ENCODE results near the gene RFLNA. TPM values are rescaled to one million over a fixed set of nuclear protein-coding genes. Genes with fewer than 3 reads are reported as not detected.

RFLNA gene
- total and polyA plus RNA-seq, 12 donors: 0.13 to 0.49 (median 0.25) TPM; not detected in 6

DNA sequence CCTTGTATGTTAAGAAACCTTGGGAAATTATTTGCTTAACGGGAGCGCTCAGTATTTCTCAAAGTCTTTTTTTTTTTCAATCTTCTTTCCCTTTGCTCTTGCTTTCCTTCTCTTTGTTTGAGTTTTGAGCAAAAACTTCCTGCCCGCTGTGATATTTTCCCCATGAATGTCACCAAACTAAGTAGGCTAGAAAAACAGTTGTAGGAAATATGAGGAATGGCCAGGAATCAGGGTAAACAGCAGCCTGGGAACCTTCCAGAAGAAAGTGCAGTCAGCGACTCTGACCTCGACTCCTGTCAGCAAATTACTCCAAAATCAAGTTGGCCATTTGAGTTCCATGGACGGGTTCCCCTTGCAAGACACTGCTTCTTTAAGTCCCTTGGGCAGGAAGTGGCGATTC lies 11.6 kb upstream of the RFLNA start:
- Histone ChIP-seq H3K27me3 (peaks cover 0 to 49% (median 19%) of the 10 kb centered on the region in 7 donors), H3K4me1 (peaks cover 0 to 21% (median 0%) of the 10 kb centered on the region in 9 donors), H3K27ac (no peak overlapping the region), H3K36me3 (no peaks in the 10 kb centered on the region), H3K4me3 (no peak overlapping the region), H3K9me3 (peaks cover 0 to 28% (median 13%) of the 10 kb centered on the region in 11 donors)
- intact Hi-C loops (cut with DNase I): no loop called here
- ATAC-seq: peak in 1 of 8 donors; percentile 25
- DNase-seq: no peak
- 44 to 50% methylated on average over 7 of the region's 7 CpGs for WGBS, 2 donors
- TF ChIP-seq CTCF (IDR thresholded peaks at IDR 0.05): no peak

- TF ChIP-seq CTCF (IDR thresholded peaks at IDR 0.05): no peak
- DNase-seq (no peak), ATAC-seq (no peak)
- WGBS, 2 donors: 93 to 96% methylated on average over 5 of the region's 5 CpGs
- Histone ChIP-seq H3K4me1 (peaks cover 0 to 25% (median 4%) of the 10 kb centered on the region in 9 donors), H3K9me3 (peaks cover 0 to 28% (median 14%) of the 10 kb centered on the region in 11 donors), H3K36me3 (no peaks in the 10 kb centered on the region), H3K27me3 (peaks cover 0 to 39% (median 11%) of the 10 kb centered on the region in 7 donors), H3K27ac (no peak overlapping the region), H3K4me3 (no peak overlapping the region)
- intact Hi-C loops (cut with DNase I): no loop called here
Measured at GRCh38 chr12:124284368-124284767, 10.5 kb upstream of the RFLNA start.

DNA sequence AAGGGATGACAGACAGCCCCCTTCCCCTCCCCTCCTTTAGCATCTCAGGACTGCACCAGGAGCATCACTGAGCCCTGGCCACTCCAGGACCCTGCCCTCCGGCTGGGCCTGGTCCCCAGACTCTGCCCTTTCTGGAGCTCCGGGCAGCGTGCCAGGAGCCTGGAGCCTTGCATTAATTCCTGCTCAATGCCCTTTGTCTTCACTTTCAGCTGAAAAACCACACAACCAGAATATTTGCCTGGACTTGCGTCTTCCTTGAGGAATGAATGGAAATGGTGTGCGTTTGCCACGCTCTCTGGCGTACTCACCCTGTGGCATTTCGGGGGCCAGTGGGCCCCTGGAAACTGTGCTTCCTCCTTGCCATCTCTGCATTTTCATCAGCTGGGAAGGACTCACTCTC lies 8.5 kb upstream of the RFLNA start:
- Histone ChIP-seq H3K27me3 (peaks cover 0 to 19% (median 0%) of the 10 kb centered on the region in 7 donors), H3K36me3 (no peaks in the 10 kb centered on the region), H3K4me1 (peaks cover 0 to 24% (median 10%) of the 10 kb centered on the region in 9 donors), H3K9me3 (peaks cover 0 to 24% (median 14%) of the 10 kb centered on the region in 11 donors), H3K4me3 (no peak overlapping the region), H3K27ac (no peak overlapping the region)
- TF ChIP-seq CTCF (IDR thresholded peaks at IDR 0.05): no peak
- ATAC-seq (no peak), DNase-seq (no peak)
- 69 to 72% methylated on average over 8 of the region's 8 CpGs for WGBS, 2 donors
- intact Hi-C loops (cut with DNase I): no loop called here

DNA sequence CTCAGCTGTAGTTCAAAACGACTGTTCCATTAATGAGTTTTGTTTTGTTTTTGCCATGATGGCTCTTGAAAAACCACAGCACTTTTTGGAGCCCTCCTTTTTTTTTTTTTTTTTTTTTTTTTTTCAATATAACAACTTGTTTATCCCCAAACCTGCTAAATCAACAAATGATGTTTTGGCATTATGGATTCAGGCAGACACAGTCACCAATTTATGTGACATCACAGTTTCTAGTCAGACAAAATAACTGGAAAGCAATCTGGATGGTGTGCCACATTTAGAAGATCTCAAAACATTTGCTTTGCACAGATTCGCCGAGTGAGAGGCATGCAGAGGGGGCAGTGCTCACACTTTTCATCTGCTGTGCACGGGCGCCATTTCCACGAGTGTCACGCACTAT lies 7.9 kb upstream of the RFLNA start:
- WGBS, 2 donors: 81 to 83% methylated on average over 7 of the region's 7 CpGs
- no peak for ATAC-seq
- Histone ChIP-seq H3K27ac (no peak overlapping the region), H3K9me3 (peaks cover 0 to 24% (median 14%) of the 10 kb centered on the region in 11 donors), H3K4me1 (peaks cover 0 to 24% (median 10%) of the 10 kb centered on the region in 9 donors), H3K27me3 (peaks cover 0 to 14% (median 0%) of the 10 kb centered on the region in 7 donors), H3K4me3 (no peak overlapping the region), H3K36me3 (no peaks in the 10 kb centered on the region)
- intact Hi-C loops (cut with DNase I): no loop called here
- no peak for DNase-seq
- no peak for TF ChIP-seq CTCF (IDR thresholded peaks at IDR 0.05)
